HEK293 (cell line): Measurements from ENCODE around the gene MLLT11.

Source experiments
- GLI4 ChIP-seq: fragments of 450-650 bp; formaldehyde crosslinking; IDR thresholded peaks from 2 replicates; pipeline ENCODE4 v1.5.1; 2016; ENCODE audit warnings: missing biosample characterization, missing genetic modification characterization
- KLF16 ChIP-seq: fragments of 450-650 bp; formaldehyde crosslinking; IDR thresholded peaks from 2 replicates; pipeline ENCODE4 v1.5.1; 2017; ENCODE audit warnings: missing biosample characterization, missing genetic modification characterization
- KLF8 ChIP-seq: fragments of 450-650 bp; formaldehyde crosslinking; IDR thresholded peaks from 2 replicates; pipeline ENCODE4 v1.5.1; 2016; ENCODE audit warnings: missing biosample characterization, missing genetic modification characterization
- KLF9 ChIP-seq: fragments of 450-650 bp; formaldehyde crosslinking; IDR thresholded peaks from 2 replicates; pipeline ENCODE4 v1.5.1; 2016; ENCODE audit warnings: missing biosample characterization, missing genetic modification characterization, low read depth
- ZBTB1 ChIP-seq: fragments of 450-650 bp; formaldehyde crosslinking; IDR thresholded peaks from 2 replicates; pipeline ENCODE4 v1.5.1; 2016; ENCODE audit warnings: missing biosample characterization, missing genetic modification characterization
- ZBTB21 ChIP-seq: fragments of 450-650 bp; formaldehyde crosslinking; IDR thresholded peaks from 2 replicates; pipeline ENCODE4 v1.5.1; 2017; ENCODE audit warnings: missing biosample characterization, missing genetic modification characterization
- ZBTB7A ChIP-seq: fragments of 450-650 bp; formaldehyde crosslinking; IDR thresholded peaks from 2 replicates; pipeline ENCODE4 v1.5.1; 2016; ENCODE audit warnings: low read depth, missing biosample characterization, missing genetic modification characterization
- ZNF239 ChIP-seq: fragments of 450-650 bp; formaldehyde crosslinking; IDR thresholded peaks from 2 replicates; pipeline ENCODE4 v1.5.1; 2016; ENCODE audit warnings: missing biosample characterization, missing genetic modification characterization
- ZNF292 ChIP-seq: fragments of 450-650 bp; formaldehyde crosslinking; IDR thresholded peaks from 2 replicates; pipeline ENCODE4 v1.5.1; 2016; ENCODE audit warnings: low read depth, missing biosample characterization, missing genetic modification characterization, borderline replicate concordance
- ZNF354C ChIP-seq: fragments of 450-650 bp; formaldehyde crosslinking; IDR thresholded peaks from 2 replicates; pipeline ENCODE4 v1.5.1; 2016; ENCODE audit warnings: missing biosample characterization, missing genetic modification characterization, low read depth, borderline replicate concordance
- ZNF404 ChIP-seq: fragments of 450-650 bp; formaldehyde crosslinking; IDR thresholded peaks from 2 replicates; pipeline ENCODE4 v1.5.1; 2017; ENCODE audit warnings: missing biosample characterization, missing genetic modification characterization
- ZNF514 ChIP-seq: fragments of 450-650 bp; formaldehyde crosslinking; IDR thresholded peaks from 2 replicates; pipeline ENCODE4 v1.5.1; 2016; ENCODE audit warnings: missing biosample characterization, missing genetic modification characterization
- ZNF707 ChIP-seq: fragments of 450-650 bp; formaldehyde crosslinking; IDR thresholded peaks from 2 replicates; pipeline ENCODE4 v1.5.1; 2016; ENCODE audit warnings: missing biosample characterization, missing genetic modification characterization
- ZNF76 ChIP-seq: fragments of 450-650 bp; formaldehyde crosslinking; IDR thresholded peaks from 2 replicates; pipeline ENCODE4; 2016; ENCODE audit warnings: low read depth, missing biosample characterization, missing genetic modification characterization, borderline replicate concordance
- TF ChIP-seq, protein P1 (sequence below): fragments of 450-650 bp; formaldehyde crosslinking; optimal IDR thresholded peaks from 2 replicates; pipeline ENCODE3; 2016; ENCODE audit warnings: missing biosample characterization, mild to moderate bottlenecking, missing genetic modification characterization
- TF ChIP-seq, protein P2 (sequence below): fragments of 450-650 bp; formaldehyde crosslinking; IDR thresholded peaks from 2 replicates; pipeline ENCODE4 v1.5.1; 2016; ENCODE audit warnings: missing biosample characterization, missing genetic modification characterization
- TF ChIP-seq, protein P3 (sequence below): fragments of 450-650 bp; formaldehyde crosslinking; IDR thresholded peaks from 2 replicates; pipeline ENCODE4 v1.5.1; 2016; ENCODE audit warnings: missing biosample characterization, missing genetic modification characterization
- TF ChIP-seq, protein P4 (sequence below): fragments of 450-650 bp; formaldehyde crosslinking; IDR thresholded peaks from 2 replicates; pipeline ENCODE4 v1.5.1; 2017; ENCODE audit warnings: missing biosample characterization, missing genetic modification characterization
- TF ChIP-seq, protein P5 (sequence below): fragments of 450-650 bp; formaldehyde crosslinking; IDR thresholded peaks from 2 replicates; pipeline ENCODE4 v1.5.1; 2017; ENCODE audit warnings: missing biosample characterization, missing genetic modification characterization
- TF ChIP-seq, protein P6 (sequence below): fragments of 450-650 bp; formaldehyde crosslinking; IDR thresholded peaks from 2 replicates; pipeline ENCODE4 v1.5.1; 2016; ENCODE audit warnings: missing biosample characterization, missing genetic modification characterization
- TF ChIP-seq, protein P7 (sequence below): fragments of 450-650 bp; formaldehyde crosslinking; IDR thresholded peaks from 2 replicates; pipeline ENCODE4 v1.5.1; 2016; ENCODE audit warnings: missing biosample characterization, missing genetic modification characterization
- TF ChIP-seq, protein P8 (sequence below): fragments of 450-650 bp; formaldehyde crosslinking; IDR thresholded peaks from 2 replicates; pipeline ENCODE4 v1.5.1; 2016; ENCODE audit warnings: missing biosample characterization, missing genetic modification characterization
- TF ChIP-seq, protein P9 (sequence below): fragments of 450-650 bp; formaldehyde crosslinking; IDR thresholded peaks from 2 replicates; pipeline ENCODE4 v1.5.1; 2016; ENCODE audit warnings: missing biosample characterization, missing genetic modification characterization

Gene MLLT11

GRCh38 chr1:151047591-151047924, 12.6 kb upstream of the MLLT11 start, which contains the start of gene C1orf56 (continued):
- TF ChIP-seq, protein P1, sequence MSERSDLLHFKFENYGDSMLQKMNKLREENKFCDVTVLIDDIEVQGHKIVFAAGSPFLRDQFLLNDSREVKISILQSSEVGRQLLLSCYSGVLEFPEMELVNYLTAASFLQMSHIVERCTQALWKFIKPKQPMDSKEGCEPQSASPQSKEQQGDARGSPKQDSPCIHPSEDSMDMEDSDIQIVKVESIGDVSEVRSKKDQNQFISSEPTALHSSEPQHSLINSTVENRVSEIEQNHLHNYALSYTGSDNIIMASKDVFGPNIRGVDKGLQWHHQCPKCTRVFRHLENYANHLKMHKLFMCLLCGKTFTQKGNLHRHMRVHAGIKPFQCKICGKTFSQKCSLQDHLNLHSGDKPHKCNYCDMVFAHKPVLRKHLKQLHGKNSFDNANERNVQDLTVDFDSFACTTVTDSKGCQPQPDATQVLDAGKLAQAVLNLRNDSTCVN (tag by site-specific recombination): peak; percentile 67
- TF ChIP-seq, protein P2, sequence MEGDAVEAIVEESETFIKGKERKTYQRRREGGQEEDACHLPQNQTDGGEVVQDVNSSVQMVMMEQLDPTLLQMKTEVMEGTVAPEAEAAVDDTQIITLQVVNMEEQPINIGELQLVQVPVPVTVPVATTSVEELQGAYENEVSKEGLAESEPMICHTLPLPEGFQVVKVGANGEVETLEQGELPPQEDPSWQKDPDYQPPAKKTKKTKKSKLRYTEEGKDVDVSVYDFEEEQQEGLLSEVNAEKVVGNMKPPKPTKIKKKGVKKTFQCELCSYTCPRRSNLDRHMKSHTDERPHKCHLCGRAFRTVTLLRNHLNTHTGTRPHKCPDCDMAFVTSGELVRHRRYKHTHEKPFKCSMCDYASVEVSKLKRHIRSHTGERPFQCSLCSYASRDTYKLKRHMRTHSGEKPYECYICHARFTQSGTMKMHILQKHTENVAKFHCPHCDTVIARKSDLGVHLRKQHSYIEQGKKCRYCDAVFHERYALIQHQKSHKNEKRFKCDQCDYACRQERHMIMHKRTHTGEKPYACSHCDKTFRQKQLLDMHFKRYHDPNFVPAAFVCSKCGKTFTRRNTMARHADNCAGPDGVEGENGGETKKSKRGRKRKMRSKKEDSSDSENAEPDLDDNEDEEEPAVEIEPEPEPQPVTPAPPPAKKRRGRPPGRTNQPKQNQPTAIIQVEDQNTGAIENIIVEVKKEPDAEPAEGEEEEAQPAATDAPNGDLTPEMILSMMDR (tag by site-specific recombination): no peak
- TF ChIP-seq ZNF76 (no peak), ZNF404 (no peak), KLF9 (tag by site-specific recombination) (peak; percentile 67; the same call in 1 of the 2 replicates), ZBTB1 (tag by site-specific recombination) (no peak), ZBTB7A (no peak), ZNF514 (no peak), ZNF707 (tag by site-specific recombination) (no peak), ZNF292 (tag by site-specific recombination) (no peak), ZNF239 (tag by site-specific recombination) (no peak), KLF16 (tag by site-specific recombination) (no peak), ZNF354C (tag by site-specific recombination) (no peak), ZBTB21 (tag by site-specific recombination) (no peak), GLI4 (tag by site-specific recombination) (no peak), KLF8 (tag by site-specific recombination) (peak; percentile 36; the same call in 1 of the 2 replicates)
- TF ChIP-seq, protein P3, sequence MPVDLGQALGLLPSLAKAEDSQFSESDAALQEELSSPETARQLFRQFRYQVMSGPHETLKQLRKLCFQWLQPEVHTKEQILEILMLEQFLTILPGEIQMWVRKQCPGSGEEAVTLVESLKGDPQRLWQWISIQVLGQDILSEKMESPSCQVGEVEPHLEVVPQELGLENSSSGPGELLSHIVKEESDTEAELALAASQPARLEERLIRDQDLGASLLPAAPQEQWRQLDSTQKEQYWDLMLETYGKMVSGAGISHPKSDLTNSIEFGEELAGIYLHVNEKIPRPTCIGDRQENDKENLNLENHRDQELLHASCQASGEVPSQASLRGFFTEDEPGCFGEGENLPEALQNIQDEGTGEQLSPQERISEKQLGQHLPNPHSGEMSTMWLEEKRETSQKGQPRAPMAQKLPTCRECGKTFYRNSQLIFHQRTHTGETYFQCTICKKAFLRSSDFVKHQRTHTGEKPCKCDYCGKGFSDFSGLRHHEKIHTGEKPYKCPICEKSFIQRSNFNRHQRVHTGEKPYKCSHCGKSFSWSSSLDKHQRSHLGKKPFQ (tag by site-specific recombination): no peak
- TF ChIP-seq, protein P4, sequence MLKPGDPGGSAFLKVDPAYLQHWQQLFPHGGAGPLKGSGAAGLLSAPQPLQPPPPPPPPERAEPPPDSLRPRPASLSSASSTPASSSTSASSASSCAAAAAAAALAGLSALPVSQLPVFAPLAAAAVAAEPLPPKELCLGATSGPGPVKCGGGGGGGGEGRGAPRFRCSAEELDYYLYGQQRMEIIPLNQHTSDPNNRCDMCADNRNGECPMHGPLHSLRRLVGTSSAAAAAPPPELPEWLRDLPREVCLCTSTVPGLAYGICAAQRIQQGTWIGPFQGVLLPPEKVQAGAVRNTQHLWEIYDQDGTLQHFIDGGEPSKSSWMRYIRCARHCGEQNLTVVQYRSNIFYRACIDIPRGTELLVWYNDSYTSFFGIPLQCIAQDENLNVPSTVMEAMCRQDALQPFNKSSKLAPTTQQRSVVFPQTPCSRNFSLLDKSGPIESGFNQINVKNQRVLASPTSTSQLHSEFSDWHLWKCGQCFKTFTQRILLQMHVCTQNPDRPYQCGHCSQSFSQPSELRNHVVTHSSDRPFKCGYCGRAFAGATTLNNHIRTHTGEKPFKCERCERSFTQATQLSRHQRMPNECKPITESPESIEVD (tag by site-specific recombination): no peak
- TF ChIP-seq, protein P5, sequence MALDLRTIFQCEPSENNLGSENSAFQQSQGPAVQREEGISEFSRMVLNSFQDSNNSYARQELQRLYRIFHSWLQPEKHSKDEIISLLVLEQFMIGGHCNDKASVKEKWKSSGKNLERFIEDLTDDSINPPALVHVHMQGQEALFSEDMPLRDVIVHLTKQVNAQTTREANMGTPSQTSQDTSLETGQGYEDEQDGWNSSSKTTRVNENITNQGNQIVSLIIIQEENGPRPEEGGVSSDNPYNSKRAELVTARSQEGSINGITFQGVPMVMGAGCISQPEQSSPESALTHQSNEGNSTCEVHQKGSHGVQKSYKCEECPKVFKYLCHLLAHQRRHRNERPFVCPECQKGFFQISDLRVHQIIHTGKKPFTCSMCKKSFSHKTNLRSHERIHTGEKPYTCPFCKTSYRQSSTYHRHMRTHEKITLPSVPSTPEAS (tag by site-specific recombination): no peak
- TF ChIP-seq, protein P6, sequence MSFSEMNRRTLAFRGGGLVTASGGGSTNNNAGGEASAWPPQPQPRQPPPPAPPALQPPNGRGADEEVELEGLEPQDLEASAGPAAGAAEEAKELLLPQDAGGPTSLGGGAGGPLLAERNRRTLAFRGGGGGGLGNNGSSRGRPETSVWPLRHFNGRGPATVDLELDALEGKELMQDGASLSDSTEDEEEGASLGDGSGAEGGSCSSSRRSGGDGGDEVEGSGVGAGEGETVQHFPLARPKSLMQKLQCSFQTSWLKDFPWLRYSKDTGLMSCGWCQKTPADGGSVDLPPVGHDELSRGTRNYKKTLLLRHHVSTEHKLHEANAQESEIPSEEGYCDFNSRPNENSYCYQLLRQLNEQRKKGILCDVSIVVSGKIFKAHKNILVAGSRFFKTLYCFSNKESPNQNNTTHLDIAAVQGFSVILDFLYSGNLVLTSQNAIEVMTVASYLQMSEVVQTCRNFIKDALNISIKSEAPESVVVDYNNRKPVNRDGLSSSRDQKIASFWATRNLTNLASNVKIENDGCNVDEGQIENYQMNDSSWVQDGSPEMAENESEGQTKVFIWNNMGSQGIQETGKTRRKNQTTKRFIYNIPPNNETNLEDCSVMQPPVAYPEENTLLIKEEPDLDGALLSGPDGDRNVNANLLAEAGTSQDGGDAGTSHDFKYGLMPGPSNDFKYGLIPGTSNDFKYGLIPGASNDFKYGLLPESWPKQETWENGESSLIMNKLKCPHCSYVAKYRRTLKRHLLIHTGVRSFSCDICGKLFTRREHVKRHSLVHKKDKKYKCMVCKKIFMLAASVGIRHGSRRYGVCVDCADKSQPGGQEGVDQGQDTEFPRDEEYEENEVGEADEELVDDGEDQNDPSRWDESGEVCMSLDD: peak; percentile 37; the same call in 1 of the 2 replicates
- TF ChIP-seq, protein P7, sequence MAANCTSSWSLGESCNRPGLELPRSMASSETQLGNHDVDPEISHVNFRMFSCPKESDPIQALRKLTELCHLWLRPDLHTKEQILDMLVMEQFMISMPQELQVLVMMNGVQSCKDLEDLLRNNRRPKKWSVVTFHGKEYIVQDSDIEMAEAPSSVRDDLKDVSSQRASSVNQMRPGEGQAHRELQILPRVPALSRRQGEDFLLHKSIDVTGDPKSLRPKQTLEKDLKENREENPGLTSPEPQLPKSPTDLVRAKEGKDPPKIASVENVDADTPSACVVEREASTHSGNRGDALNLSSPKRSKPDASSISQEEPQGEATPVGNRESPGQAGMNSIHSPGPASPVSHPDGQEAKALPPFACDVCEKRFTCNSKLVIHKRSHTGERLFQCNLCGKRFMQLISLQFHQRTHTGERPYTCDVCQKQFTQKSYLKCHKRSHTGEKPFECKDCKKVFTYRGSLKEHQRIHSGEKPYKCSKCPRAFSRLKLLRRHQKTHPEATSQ (tag by site-specific recombination): no peak
- TF ChIP-seq, protein P8, sequence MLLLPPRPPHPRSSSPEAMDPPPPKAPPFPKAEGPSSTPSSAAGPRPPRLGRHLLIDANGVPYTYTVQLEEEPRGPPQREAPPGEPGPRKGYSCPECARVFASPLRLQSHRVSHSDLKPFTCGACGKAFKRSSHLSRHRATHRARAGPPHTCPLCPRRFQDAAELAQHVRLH (tag by site-specific recombination): 0 out of 2 replicates have a peak, but pooled peaks have one; percentile 40
- TF ChIP-seq, protein P9, sequence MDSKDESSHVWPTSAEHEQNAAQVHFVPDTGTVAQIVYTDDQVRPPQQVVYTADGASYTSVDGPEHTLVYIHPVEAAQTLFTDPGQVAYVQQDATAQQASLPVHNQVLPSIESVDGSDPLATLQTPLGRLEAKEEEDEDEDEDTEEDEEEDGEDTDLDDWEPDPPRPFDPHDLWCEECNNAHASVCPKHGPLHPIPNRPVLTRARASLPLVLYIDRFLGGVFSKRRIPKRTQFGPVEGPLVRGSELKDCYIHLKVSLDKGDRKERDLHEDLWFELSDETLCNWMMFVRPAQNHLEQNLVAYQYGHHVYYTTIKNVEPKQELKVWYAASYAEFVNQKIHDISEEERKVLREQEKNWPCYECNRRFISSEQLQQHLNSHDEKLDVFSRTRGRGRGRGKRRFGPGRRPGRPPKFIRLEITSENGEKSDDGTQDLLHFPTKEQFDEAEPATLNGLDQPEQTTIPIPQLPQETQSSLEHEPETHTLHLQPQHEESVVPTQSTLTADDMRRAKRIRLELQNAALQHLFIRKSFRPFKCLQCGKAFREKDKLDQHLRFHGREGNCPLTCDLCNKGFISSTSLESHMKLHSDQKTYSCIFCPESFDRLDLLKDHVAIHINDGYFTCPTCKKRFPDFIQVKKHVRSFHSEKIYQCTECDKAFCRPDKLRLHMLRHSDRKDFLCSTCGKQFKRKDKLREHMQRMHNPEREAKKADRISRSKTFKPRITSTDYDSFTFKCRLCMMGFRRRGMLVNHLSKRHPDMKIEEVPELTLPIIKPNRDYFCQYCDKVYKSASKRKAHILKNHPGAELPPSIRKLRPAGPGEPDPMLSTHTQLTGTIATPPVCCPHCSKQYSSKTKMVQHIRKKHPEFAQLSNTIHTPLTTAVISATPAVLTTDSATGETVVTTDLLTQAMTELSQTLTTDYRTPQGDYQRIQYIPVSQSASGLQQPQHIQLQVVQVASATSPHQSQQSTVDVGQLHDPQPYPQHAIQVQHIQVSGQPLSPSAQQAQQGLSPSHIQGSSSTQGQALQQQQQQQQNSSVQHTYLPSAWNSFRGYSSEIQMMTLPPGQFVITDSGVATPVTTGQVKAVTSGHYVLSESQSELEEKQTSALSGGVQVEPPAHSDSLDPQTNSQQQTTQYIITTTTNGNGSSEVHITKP (tag by site-specific recombination): 0 out of 2 replicates have a peak, but pooled peaks have one; percentile 17
